Heart left ventricle (tissue), 16 donors: ENCODE measurements around the gene TDO2. TPM values are rescaled to one million over a fixed set of nuclear protein-coding genes. Genes with fewer than 3 reads are reported as not detected.
A peak's percentile ranks its signal among the peaks of the same experiment; 100 is the strongest.
"Not testable (repeated sequence)": the region's sequence is repeated elsewhere in the genome, so short reads cannot be mapped to it uniquely, and the experiment has no call there.

Experiments
- ATAC-seq, 4 donors: fragments of 200-7000 bp; cut with Tn5 transposase; one replicate each; pipeline ENCODE4 v1.9.1; 2020 to 2022; ENCODE audit warnings: moderate library complexity in 4 of 4, mild to moderate bottlenecking in 3 of 4, moderate number of reproducible peaks in 1 of 4
- DNase-seq, 5 donors: peaks; one replicate each; pipeline ENCODE4 v3.0.0-alpha.2; 2020
- H3K27ac ChIP-seq, 12 donors: fragments of 200-600 bp; sonication (generic) in 4 of 12; one replicate each; pipeline versions ENCODE4 v1.5.0 to v1.8.0; 2016 to 2022; ENCODE audit warnings: mild to moderate bottlenecking in 2 of 12
- H3K27me3 ChIP-seq, 9 donors: fragments of 200-600 bp; sonication (generic) in 2 of 9; one replicate each; pipeline versions ENCODE4 v1.5.1 to v1.8.0; 2016 to 2022; ENCODE audit warnings: mild to moderate bottlenecking in 3 of 9
- H3K36me3 ChIP-seq, 9 donors: fragments of 200-600 bp; sonication (generic) in 2 of 9; one replicate each; pipeline versions ENCODE4 v1.5.0 to v1.8.0; 2018 to 2022; ENCODE audit warnings: mild to moderate bottlenecking in 2 of 9
- H3K4me1 ChIP-seq, 12 donors: fragments of 200-600 bp; sonication (generic) in 4 of 12; one replicate each; pipeline versions ENCODE4 v1.5.0 to v1.8.0; 2016 to 2022; ENCODE audit warnings: mild to moderate bottlenecking in 3 of 12
- H3K4me3 ChIP-seq, 12 donors: fragments of 200-600 bp; sonication (generic) in 4 of 12; one replicate each; pipeline versions ENCODE4 v1.5.0 to v1.8.0; 2017 to 2022; ENCODE audit warnings: mild to moderate bottlenecking in 9 of 12, moderate library complexity in 4 of 12
- H3K9me3 ChIP-seq, 12 donors: fragments of 200-600 bp; sonication (generic) in 4 of 12; one replicate each; pipeline versions ENCODE4 v1.5.0 to v1.8.0; 2016 to 2022; ENCODE audit warnings: mild to moderate bottlenecking in 1 of 12
- POLR2A ChIP-seq, 2 donors: fragments of 450-650 bp; IDR thresholded peaks; one replicate each; pipeline ENCODE4 v1.6.1; 2017; ENCODE audit warnings: antibody characterized with exemption in 2 of 2, mild to moderate bottlenecking in 2 of 2, moderate library complexity in 2 of 2
- WGBS, 4 donors: extraction: QIAGEN DNeasy Blood & Tissue Kit in 2 of 4; methylation state at CpG; one replicate each; pipeline versions ENCODE4 v1.1.5 to v1.1.7; 2013 to 2018; 5-methylcytosine and 5-hydroxymethylcytosine counted together
- intact Hi-C, 10 donors: fragments of 100-400 bp; cut with DNase I; formaldehyde crosslinking; loops; one replicate each; pipeline versions ENCODE4 v1.11.1 to v1.14.2; 2022
- polyA plus RNA-seq, 2 donors: library from polyadenylated mRNA; stranded (reverse); fragments of 200-250 nt; gene quantifications; one replicate each; pipeline ENCODE4 v1.2.3, GENCODE V29; 2013
- total RNA-seq, 9 donors: library from RNA; depleted of rRNA in 2 of 9; stranded (reverse); fragments of >200 nt in 2 of 9; fragmentation: NEBNext Ultra II Directional in 3 of 9; extraction: Animal tissue kit (Norgen Biotek cat#: 25700) in 3 of 9; gene quantifications; one replicate each; pipeline versions ENCODE4 v1.1.0 to v1.2.4, GENCODE V29; 2016 to 2023
- TF ChIP-seq, protein P1 (sequence below), 12 donors: fragments of 200-600 bp; sonication (generic) in 4 of 12; IDR thresholded peaks; one replicate each; pipeline versions ENCODE4 v1.5.0 to v1.8.0; 2018 to 2022; ENCODE audit warnings: antibody characterized with exemption in 12 of 12, mild to moderate bottlenecking in 5 of 12
- donor health status: ischemic (EF 13 %, LVEDD 7.1; RV severe dilation, severe dysfunction).
- donor health status: healthy with polysubstance abuse.
- donor health status: DM: no; HTN: yes; CAD: no.
- donor health status: DM: no; HTN: no; CAD: no.
- donor health status: ischemic (EF 25% LVEDD 6.9; RV normal size, moderate dysfunction).
- donor health status: ischemic (EF 25% LVEDD 5.7; RV mildly dilated, moderate dysfunction).
- donor health status: healthy.
- donor health status: DM: yes; HTN: yes; CAD: no.
- donor health status: ischemic (EF 35%, LVEDD 5.7; RV mildly dilated, moderate dysfunction).
- donor health status: nonischemic (EF 11% LVEDD 7.7; RV severe dilation, severe dysfunction).
- donor health status: DM: yes; HTN: yes; CAD: no.
- donor health status: PGD.
- donor health status: ischemic (EF 29% LVEDD 5.4; RV normal size, mild dysfunction).
- donor health status: nonischemic (EF 23%, LVEDD 6.1; RV moderate dilation, normal function).

The TDO2 gene
- total and polyA plus RNA-seq, 11 donors: 0.04 to 1.5 (median 0.24) TPM; not detected in 7

DNA sequence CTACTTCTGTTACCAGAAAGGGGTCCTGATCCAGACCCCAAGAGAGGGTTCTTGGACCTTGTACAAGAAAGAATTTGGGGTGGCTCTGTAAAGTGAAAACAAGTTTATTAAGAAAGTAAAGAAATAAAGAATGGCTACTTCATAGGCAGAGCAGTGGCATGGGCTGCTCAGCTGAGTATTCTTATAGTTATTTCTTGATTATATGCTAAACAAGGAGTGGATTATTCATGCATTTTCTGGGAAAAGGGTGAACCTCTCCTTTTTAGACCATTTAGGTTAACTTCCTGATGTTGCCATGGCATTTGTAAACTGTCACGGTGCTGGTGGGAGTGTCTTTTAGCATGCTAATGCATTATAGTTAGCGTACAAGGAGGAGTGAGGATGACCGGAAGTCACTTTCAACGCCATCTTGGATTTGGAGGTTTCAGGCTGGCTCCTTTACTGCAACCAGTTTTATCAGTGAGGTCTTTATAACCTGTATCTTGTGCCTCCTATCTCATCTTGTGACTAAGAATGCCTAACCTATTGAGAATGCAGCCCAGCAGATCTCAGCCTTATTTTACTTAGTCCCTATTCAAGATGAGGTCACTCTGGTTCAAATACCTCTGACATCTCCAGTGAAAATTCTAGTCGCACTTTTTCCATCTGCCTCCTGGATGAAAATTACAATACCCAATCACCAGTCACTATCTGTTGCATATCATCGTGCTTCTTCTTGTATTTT, 15.5 kb upstream of the TDO2 start:
- H3K27ac ChIP-seq: no peak overlapping the region
- H3K27me3 ChIP-seq: no peaks in the 10 kb centered on the region
- no peak for DNase-seq
- intact Hi-C loops: no loop called here
- peaks cover 0 to 16% (median 0%) of the 10 kb centered on the region in 12 donors for H3K4me1 ChIP-seq
- WGBS, 4 donors: 52 to 61% (median 58%) methylated on average over 6 of the region's 6 CpGs
- no peaks in the 10 kb centered on the region for H3K36me3 ChIP-seq
- TF ChIP-seq POLR2A (IDR thresholded peaks at IDR 0.05): no peak
- TF ChIP-seq, protein P1, sequence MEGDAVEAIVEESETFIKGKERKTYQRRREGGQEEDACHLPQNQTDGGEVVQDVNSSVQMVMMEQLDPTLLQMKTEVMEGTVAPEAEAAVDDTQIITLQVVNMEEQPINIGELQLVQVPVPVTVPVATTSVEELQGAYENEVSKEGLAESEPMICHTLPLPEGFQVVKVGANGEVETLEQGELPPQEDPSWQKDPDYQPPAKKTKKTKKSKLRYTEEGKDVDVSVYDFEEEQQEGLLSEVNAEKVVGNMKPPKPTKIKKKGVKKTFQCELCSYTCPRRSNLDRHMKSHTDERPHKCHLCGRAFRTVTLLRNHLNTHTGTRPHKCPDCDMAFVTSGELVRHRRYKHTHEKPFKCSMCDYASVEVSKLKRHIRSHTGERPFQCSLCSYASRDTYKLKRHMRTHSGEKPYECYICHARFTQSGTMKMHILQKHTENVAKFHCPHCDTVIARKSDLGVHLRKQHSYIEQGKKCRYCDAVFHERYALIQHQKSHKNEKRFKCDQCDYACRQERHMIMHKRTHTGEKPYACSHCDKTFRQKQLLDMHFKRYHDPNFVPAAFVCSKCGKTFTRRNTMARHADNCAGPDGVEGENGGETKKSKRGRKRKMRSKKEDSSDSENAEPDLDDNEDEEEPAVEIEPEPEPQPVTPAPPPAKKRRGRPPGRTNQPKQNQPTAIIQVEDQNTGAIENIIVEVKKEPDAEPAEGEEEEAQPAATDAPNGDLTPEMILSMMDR (IDR thresholded peaks at IDR 0.05): no peak
- H3K4me3 ChIP-seq: no peak overlapping the region
- H3K9me3 ChIP-seq: peaks cover 0 to 10% (median 0%) of the 10 kb centered on the region in 12 donors
- no peak for ATAC-seq

GRCh38 chr4:155889031-155889793, 14.3 kb upstream of the TDO2 start:
- intact Hi-C loops: no loop called here
- Histone ChIP-seq H3K36me3 (no peaks in the 10 kb centered on the region), H3K27ac (peak overlapping the region in 2 of 12 donors; percentile 2 to 61), H3K4me3 (no peak overlapping the region), H3K27me3 (no peaks in the 10 kb centered on the region), H3K4me1 (peaks cover 0 to 16% (median 0%) of the 10 kb centered on the region in 12 donors), H3K9me3 (peaks cover 0 to 10% (median 0%) of the 10 kb centered on the region in 12 donors)
- DNase-seq (peak in 1 of 5 donors; percentile 10), ATAC-seq (peak in 3 of 4 donors; percentile 66 to 84 (median 68))
- TF ChIP-seq POLR2A (IDR thresholded peaks at IDR 0.05): no peak
- TF ChIP-seq, protein P1 (IDR thresholded peaks at IDR 0.05): no peak
- 26 to 38% (median 31%) methylated on average over 5 of the region's 5 CpGs for WGBS, 4 donors

- no peak for DNase-seq
- intact Hi-C loops: no loop called here
- Histone ChIP-seq H3K27me3 (no peaks in the 10 kb centered on the region), H3K9me3 (peaks cover 0 to 10% (median 0%) of the 10 kb centered on the region in 12 donors), H3K4me3 (no peak overlapping the region), H3K4me1 (peaks cover 0 to 16% (median 0%) of the 10 kb centered on the region in 12 donors), H3K27ac (peak overlapping the region in 1 of 12 donors; percentile 61), H3K36me3 (no peaks in the 10 kb centered on the region)
- no peak for ATAC-seq
- 71 to 83% (median 79%) methylated on average over 2 of the region's 2 CpGs for WGBS, 4 donors
- TF ChIP-seq POLR2A (IDR thresholded peaks at IDR 0.05): no peak
- TF ChIP-seq, protein P1 (IDR thresholded peaks at IDR 0.05): no peak
These were observed 13.6 kb upstream of the TDO2 start for GRCh38 chr4:155889946-155890345.

GRCh38 chr4:155891058-155891457, 12.4 kb upstream of the TDO2 start:
- no peak for ATAC-seq
- WGBS, 4 donors: 65 to 76% (median 73%) methylated on average over 3 of the region's 3 CpGs
- intact Hi-C loops: no loop called here
- Histone ChIP-seq H3K4me3 (no peak overlapping the region), H3K36me3 (no peaks in the 10 kb centered on the region), H3K4me1 (peaks cover 0 to 16% (median 0%) of the 10 kb centered on the region in 12 donors), H3K27ac (no peak overlapping the region), H3K9me3 (peaks cover 0 to 10% (median 0%) of the 10 kb centered on the region in 12 donors), H3K27me3 (no peaks in the 10 kb centered on the region)
- TF ChIP-seq, protein P1 (IDR thresholded peaks at IDR 0.05): no peak
- TF ChIP-seq POLR2A (IDR thresholded peaks at IDR 0.05): no peak
- DNase-seq: no peak

GRCh38 chr4:155898371-155898770, 5.1 kb upstream of the TDO2 start:
- H3K27ac ChIP-seq, DNase-seq, H3K36me3 ChIP-seq, H3K27me3 ChIP-seq, ATAC-seq, H3K4me3 ChIP-seq, H3K4me1 ChIP-seq, intact Hi-C loops: not testable (repeated sequence)
- WGBS, 4 donors: 72 to 78% (median 74%) methylated on average over 2 of the region's 2 CpGs
- peaks cover 0 to 14% (median 0%) of the 10 kb centered on the region in 12 donors for H3K9me3 ChIP-seq
